ENCODE results near the gene C10orf120. TPM values are rescaled to one million over a fixed set of nuclear protein-coding genes. Genes with fewer than 3 reads are reported as not detected.

Gene C10orf120
- polyA plus RNA-seq, 3 donors: not detected

DNA sequence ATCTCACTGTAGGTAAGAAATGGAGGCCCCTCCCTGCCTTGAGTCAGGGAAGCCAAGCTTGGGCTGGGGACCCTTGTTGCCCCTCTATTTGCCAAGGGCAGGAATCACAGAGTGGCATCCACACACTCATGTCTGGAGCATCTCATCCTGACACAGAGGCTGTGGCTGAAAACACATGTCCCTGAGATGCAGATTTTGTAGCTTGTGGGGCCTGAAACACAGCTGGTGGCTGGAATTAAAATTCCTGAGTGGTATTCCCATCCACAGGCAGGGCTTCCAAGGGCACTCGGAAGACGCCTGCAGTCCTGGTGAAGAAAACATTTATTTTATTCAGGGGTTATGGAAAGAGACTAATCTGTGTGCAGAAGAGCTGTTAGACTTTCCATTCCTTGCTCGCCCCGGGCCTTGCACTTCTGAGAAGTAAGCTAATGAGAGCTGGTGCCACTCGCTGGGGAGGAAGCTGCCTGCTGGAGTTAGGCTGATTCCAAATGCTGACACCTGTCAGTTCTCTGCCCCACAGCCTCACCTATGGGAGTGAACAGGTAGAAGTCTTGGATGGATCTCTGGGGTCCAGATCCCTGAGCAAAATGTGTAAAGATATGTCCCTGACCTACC lies 36.0 kb downstream of the C10orf120 start:
- H3K27me3 Mint-ChIP-seq (ENCODE audit: low read depth in 3 of 3): peaks cover 0 to 5% (median 4%) of the 10 kb centered on the region in 3 donors

DNA sequence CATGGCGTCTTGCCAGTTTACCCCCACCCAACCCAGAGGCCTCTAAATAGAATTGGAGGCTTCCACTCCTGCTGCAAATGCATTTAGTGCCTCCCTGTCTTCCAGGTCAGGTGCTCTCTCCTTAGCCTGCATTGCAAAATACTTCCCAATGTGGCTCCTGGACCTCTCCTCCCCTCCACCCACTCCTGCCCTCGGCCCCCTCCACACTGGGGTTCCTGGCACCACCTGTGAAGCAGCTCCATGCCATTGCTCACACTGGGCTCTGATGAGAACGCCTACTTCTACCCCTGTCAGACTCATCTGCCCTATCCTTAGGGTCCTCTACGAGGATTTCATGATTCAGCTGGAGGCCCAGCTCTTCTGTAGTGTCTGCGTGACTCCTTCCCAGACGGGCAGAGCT lies 37.4 kb downstream of the C10orf120 start:
- H3K27ac ChIP-seq (ENCODE audit: low read depth in 1 of 2, low read length in 2 of 2): no peak overlapping the region
- intact Hi-C loops (cut with micrococcal nuclease): no loop called here
- no peak overlapping the region for H2AFZ ChIP-seq (ENCODE audit: insufficient read depth, low read depth, low read length, poor library complexity, severe bottlenecking)
- TF ChIP-seq, protein P1, sequence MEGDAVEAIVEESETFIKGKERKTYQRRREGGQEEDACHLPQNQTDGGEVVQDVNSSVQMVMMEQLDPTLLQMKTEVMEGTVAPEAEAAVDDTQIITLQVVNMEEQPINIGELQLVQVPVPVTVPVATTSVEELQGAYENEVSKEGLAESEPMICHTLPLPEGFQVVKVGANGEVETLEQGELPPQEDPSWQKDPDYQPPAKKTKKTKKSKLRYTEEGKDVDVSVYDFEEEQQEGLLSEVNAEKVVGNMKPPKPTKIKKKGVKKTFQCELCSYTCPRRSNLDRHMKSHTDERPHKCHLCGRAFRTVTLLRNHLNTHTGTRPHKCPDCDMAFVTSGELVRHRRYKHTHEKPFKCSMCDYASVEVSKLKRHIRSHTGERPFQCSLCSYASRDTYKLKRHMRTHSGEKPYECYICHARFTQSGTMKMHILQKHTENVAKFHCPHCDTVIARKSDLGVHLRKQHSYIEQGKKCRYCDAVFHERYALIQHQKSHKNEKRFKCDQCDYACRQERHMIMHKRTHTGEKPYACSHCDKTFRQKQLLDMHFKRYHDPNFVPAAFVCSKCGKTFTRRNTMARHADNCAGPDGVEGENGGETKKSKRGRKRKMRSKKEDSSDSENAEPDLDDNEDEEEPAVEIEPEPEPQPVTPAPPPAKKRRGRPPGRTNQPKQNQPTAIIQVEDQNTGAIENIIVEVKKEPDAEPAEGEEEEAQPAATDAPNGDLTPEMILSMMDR (IDR thresholded peaks at IDR 0.05): no peak
- no peaks in the 10 kb centered on the region for H3K9me3 ChIP-seq (replicated peaks in 1 of 2; ENCODE audit: control insufficient read depth in 1 of 2, insufficient read depth in 1 of 2, low read length in 2 of 2)
- H3K4me2 ChIP-seq (replicated peaks; ENCODE audit: extremely low read depth, low read length, poor library complexity, severe bottlenecking): no peak overlapping the region
- H3K36me3 ChIP-seq (replicated peaks in 1 of 2; ENCODE audit: control insufficient read depth in 1 of 2, insufficient read depth in 2 of 2, low read length in 2 of 2): no peaks in the 10 kb centered on the region
- Mint-ChIP-seq H3K27ac (no peak overlapping the region), H3K36me3 (no peaks in the 10 kb centered on the region), H3K4me3 (no peak overlapping the region), H3K4me1 (no peaks in the 10 kb centered on the region), H3K27me3 (ENCODE audit: low read depth in 3 of 3) (peaks cover 0 to 5% (median 2%) of the 10 kb centered on the region in 3 donors), H3K9me3 (peaks cover 0 to 2% (median 0%) of the 10 kb centered on the region in 7 donors)
- H3K79me2 ChIP-seq (ENCODE audit: insufficient read depth, low read length): no peaks in the 10 kb centered on the region
- no peaks in the 10 kb centered on the region for H3K27me3 ChIP-seq (ENCODE audit: control insufficient read depth in 2 of 2, insufficient read depth in 2 of 2, low read length in 2 of 2)
- H4K20me1 ChIP-seq (ENCODE audit: insufficient read depth, low read length): no peaks in the 10 kb centered on the region
- no peak overlapping the region for H3K9ac ChIP-seq (ENCODE audit: insufficient read depth, low read length, poor library complexity, severe bottlenecking)
- no peaks in the 10 kb centered on the region for H3K4me1 ChIP-seq (ENCODE audit: control insufficient read depth in 1 of 2, insufficient read depth in 2 of 2, low read length in 2 of 2)
- 88% methylated on average over 4 of the region's 6 CpGs for WGBS (ENCODE audit: insufficient coverage)
- DNase-seq: no peak
- H3K4me3 ChIP-seq (replicated peaks in 1 of 3; ENCODE audit: low read depth in 2 of 3, low read length in 3 of 3): no peak overlapping the region

More for the DNA sequence above, 36.0 kb downstream of the C10orf120 start:
- Mint-ChIP-seq H3K36me3 (no peaks in the 10 kb centered on the region), H3K9me3 (peaks cover 0 to 2% (median 0%) of the 10 kb centered on the region in 7 donors), H3K4me1 (no peaks in the 10 kb centered on the region), H3K4me3 (no peak overlapping the region), H3K27ac (no peak overlapping the region)
- Histone ChIP-seq H3K4me2 (replicated peaks; ENCODE audit: extremely low read depth, low read length, poor library complexity, severe bottlenecking) (no peak overlapping the region), H3K4me1 (ENCODE audit: control insufficient read depth in 1 of 2, insufficient read depth in 2 of 2, low read length in 2 of 2) (no peaks in the 10 kb centered on the region), H3K27ac (ENCODE audit: low read depth in 1 of 2, low read length in 2 of 2) (no peak overlapping the region), H4K20me1 (ENCODE audit: insufficient read depth, low read length) (no peaks in the 10 kb centered on the region), H3K79me2 (ENCODE audit: insufficient read depth, low read length) (no peaks in the 10 kb centered on the region), H3K9ac (ENCODE audit: insufficient read depth, low read length, poor library complexity, severe bottlenecking) (no peak overlapping the region), H2AFZ (ENCODE audit: insufficient read depth, low read depth, low read length, poor library complexity, severe bottlenecking) (no peak overlapping the region), H3K9me3 (replicated peaks in 1 of 2; ENCODE audit: control insufficient read depth in 1 of 2, insufficient read depth in 1 of 2, low read length in 2 of 2) (no peaks in the 10 kb centered on the region), H3K36me3 (replicated peaks in 1 of 2; ENCODE audit: control insufficient read depth in 1 of 2, insufficient read depth in 2 of 2, low read length in 2 of 2) (no peaks in the 10 kb centered on the region), H3K4me3 (replicated peaks in 1 of 3; ENCODE audit: low read depth in 2 of 3, low read length in 3 of 3) (no peak overlapping the region), H3K27me3 (ENCODE audit: control insufficient read depth in 2 of 2, insufficient read depth in 2 of 2, low read length in 2 of 2) (no peaks in the 10 kb centered on the region)
- intact Hi-C loops (cut with micrococcal nuclease): no loop called here
- TF ChIP-seq, protein P1 (IDR thresholded peaks at IDR 0.05): no peak
- 96% methylated on average over 3 of the region's 5 CpGs for WGBS (ENCODE audit: insufficient coverage)
- no peak for DNase-seq
